Activated CD4-positive, alpha-beta T cell treated with anti-CD3 and anti-CD28 coated beads, Interleukin-2, amount 10 ng/mL, durations not matched to agents 24 days and 14 days (primary cell): ENCODE data around the gene RUNX2. TPM values are rescaled to one million over a fixed set of nuclear protein-coding genes. Genes with fewer than 3 reads are reported as not detected.
"Not testable (repeated sequence)": the region's sequence is repeated elsewhere in the genome, so short reads cannot be mapped to it uniquely, and the experiment has no call there.

Experiments used
- DNase-seq: peaks from one replicate; pipeline ENCODE4 v3.0.0; 2022
- H3K27ac Mint-ChIP-seq: one replicate; pipeline ENCODE4 v1.8.0; 2022; ENCODE audit warnings: mild to moderate bottlenecking, mixed read lengths
- H3K27me3 Mint-ChIP-seq: one replicate; pipeline ENCODE4 v1.8.0; 2022; ENCODE audit warnings: mixed read lengths
- H3K36me3 Mint-ChIP-seq: one replicate; pipeline ENCODE4 v1.8.0; 2022; ENCODE audit warnings: low read depth, mild to moderate bottlenecking, mixed read lengths
- H3K4me1 Mint-ChIP-seq: one replicate; pipeline ENCODE4 v1.8.0; 2021; ENCODE audit warnings: mixed read lengths
- H3K4me3 Mint-ChIP-seq: one replicate; pipeline ENCODE4 v1.8.0; 2022; ENCODE audit warnings: mild to moderate bottlenecking, moderate library complexity, mixed read lengths
- H3K9me3 Mint-ChIP-seq: one replicate; pipeline ENCODE4 v1.8.0; 2021; ENCODE audit warnings: mixed read lengths
- intact Hi-C: fragments of 100-400 bp; cut with micrococcal nuclease; formaldehyde crosslinking; loops from one replicate; pipeline ENCODE4 v1.15.1; 2023
- total RNA-seq: library from RNA; stranded (reverse); gene quantifications from 2 replicates; pipeline ENCODE4 v1.2.3, GENCODE V29; 2022

RUNX2 gene
- total RNA-seq, 1 donor from 2014 or later, result 17.1 TPM

- H3K9me3 Mint-ChIP-seq, result no peaks in the 10 kb centered on the region
- DNase-seq, result no peak
- H3K4me3 Mint-ChIP-seq, result no peak overlapping the region
- H3K27me3 Mint-ChIP-seq, result no peaks in the 10 kb centered on the region
- H3K36me3 Mint-ChIP-seq, result peaks cover 47% of the 10 kb centered on the region
- intact Hi-C loops, result no loop called here
- H3K4me1 Mint-ChIP-seq, result peaks cover 52% of the 10 kb centered on the region
- no peak overlapping the region for H3K27ac Mint-ChIP-seq
Observed at GRCh38 chr6:45450831-45451230, 122.7 kb downstream of the RUNX2 start.

DNA sequence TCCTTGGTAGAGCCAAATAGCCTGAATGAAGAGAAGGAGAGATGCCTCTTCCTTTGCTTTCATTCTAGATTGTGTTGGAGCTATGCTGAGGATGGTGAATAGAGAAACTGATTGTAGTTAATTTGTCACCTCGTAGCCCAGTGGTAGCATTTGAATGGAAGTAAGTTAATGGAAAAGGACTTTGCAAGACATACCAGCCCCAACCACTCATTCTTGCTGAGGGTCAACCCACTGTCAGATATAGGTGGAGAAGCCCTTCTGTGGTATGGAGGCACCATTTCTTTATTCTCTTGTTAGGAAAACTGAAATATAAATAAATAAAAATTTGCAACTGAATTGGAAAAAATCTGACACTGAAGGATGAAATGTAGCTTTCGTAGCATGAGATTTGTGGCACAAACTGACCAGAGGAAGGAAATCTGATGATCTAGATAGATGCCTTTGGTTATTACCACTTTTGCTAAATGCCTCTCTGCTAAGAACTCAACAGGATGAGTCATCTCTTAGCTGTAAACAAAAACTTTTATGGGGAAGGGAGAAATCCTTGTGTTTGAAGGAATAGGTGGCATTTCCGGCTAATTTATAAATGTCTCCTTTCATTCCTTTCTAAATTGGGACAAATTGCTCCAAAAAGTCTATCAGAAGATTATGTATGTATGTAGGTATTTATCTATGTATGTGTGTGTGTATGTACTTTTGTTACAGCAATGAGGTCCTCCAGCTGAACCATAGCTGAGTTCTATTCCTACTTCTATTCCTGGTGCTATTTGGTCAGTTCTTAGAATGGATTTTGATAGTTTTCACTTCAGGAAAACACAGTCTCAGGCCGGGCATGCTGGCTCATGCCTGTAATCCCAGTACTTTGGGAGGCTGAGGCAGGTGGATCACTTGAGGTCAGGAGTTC, 126.1 kb downstream of the RUNX2 start:
- H3K4me3 Mint-ChIP-seq, result no peak overlapping the region

DNA sequence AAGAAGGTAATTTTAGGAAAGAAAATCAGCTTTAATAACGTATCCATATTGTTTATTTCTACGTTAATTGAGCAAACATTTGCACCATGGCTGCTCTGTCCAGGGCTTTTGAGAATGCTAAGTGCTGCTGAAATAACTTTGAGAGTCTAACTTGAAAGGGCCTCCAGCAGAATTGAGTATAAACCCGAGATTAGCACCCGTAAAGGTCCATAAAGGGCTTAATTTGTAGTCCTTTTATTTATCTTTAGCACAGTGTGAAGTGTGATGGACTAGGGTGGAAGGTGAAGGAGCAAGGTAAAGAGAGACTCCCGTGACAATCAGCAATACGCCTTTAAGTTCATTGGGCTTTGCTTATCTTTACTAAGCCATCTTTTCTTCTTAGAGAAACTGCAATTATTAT, 127.3 kb downstream of the RUNX2 start:
- Mint-ChIP-seq H3K36me3 (peaks cover 34% of the 10 kb centered on the region), H3K27ac (no peak overlapping the region), H3K27me3 (no peaks in the 10 kb centered on the region), H3K4me3 (no peak overlapping the region), H3K4me1 (peaks cover 33% of the 10 kb centered on the region), H3K9me3 (no peaks in the 10 kb centered on the region)
- no peak for DNase-seq
- intact Hi-C loops, result no loop called here

More for the DNA sequence above, 126.1 kb downstream of the RUNX2 start:
- intact Hi-C loops, result no loop called here
- Mint-ChIP-seq H3K4me1 (peaks cover 39% of the 10 kb centered on the region), H3K27me3 (no peaks in the 10 kb centered on the region), H3K9me3 (no peaks in the 10 kb centered on the region), H3K27ac (no peak overlapping the region), H3K36me3 (peaks cover 41% of the 10 kb centered on the region)
- DNase-seq, result no peak

DNA sequence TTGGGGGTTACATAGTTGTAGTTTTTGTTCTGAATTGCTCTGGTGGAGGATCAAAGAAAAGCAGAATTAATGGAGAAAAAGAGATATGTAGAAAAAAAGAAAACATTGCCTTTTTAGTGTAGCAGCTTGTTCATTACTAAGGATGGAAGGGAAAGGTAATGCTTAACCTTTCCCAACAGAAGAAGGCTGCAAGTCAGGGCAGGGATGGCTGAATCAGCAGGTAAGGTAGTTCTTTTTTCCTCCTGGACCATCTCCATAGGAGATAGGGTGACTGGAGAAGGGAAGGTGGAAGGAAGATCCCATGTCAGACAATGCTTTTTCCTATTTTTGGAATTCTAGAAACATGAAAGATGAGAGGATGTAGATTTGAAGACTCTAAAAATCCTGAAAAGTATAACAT, 129.0 kb downstream of the RUNX2 start:
- H3K27ac Mint-ChIP-seq, result peak overlapping the region; percentile 16
- H3K4me1 Mint-ChIP-seq, result peaks cover 22% of the 10 kb centered on the region
- no peak for DNase-seq
- intact Hi-C loops, result no loop called here
- no peaks in the 10 kb centered on the region for H3K27me3 Mint-ChIP-seq
- H3K4me3 Mint-ChIP-seq, result no peak overlapping the region
- no peaks in the 10 kb centered on the region for H3K9me3 Mint-ChIP-seq
- peaks cover 21% of the 10 kb centered on the region for H3K36me3 Mint-ChIP-seq

DNA sequence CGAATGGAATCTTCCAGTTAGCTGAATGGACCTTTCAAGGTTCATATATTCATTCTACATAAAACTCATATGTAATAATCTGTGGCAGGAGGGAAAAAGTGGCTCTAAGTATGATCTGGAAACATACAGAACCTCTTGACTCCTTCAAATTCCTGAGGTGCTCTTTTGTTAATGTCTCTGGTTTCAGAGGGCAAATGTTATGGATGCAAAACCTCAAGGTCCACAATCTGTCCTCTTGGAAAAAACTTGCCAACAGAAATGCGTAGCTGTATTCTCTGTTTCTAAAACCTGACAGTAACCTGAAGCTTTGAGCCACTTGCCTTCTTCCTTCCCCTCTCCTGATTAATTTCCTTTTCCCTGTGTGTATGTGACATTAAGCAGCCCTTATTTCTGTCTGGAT, 130.5 kb downstream of the RUNX2 start:
- H3K27ac Mint-ChIP-seq, result no peak overlapping the region
- H3K4me3 Mint-ChIP-seq, result no peak overlapping the region
- intact Hi-C loops, result no loop called here
- H3K36me3 Mint-ChIP-seq, result peaks cover 19% of the 10 kb centered on the region
- peaks cover 28% of the 10 kb centered on the region for H3K4me1 Mint-ChIP-seq
- no peaks in the 10 kb centered on the region for H3K9me3 Mint-ChIP-seq
- H3K27me3 Mint-ChIP-seq, result no peaks in the 10 kb centered on the region
- no peak for DNase-seq

DNA sequence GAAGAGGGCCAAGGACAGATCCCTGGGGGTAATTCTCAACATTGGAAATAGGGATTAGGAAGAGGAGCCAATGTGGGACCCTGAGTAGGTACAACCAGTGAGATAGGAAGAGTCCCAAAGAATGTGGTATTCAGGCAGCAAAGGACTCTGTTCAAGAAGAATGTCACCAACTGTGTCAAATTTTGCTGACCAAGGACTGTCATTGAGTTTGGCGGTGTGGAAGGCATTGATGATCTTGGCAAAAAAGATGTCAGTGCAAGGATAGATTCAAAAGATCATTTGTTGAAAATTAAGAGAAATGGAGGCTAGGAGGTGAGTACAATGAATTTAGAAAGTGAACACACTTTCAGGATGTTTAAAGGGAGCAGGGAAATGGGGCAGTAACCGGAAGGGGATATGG, 132.0 kb downstream of the RUNX2 start:
- intact Hi-C loops, result no loop called here
- Mint-ChIP-seq H3K36me3 (peaks cover 18% of the 10 kb centered on the region), H3K4me3 (no peak overlapping the region), H3K27ac (no peak overlapping the region), H3K4me1 (peaks cover 24% of the 10 kb centered on the region), H3K9me3 (no peaks in the 10 kb centered on the region), H3K27me3 (no peaks in the 10 kb centered on the region)
- DNase-seq, result no peak

DNA sequence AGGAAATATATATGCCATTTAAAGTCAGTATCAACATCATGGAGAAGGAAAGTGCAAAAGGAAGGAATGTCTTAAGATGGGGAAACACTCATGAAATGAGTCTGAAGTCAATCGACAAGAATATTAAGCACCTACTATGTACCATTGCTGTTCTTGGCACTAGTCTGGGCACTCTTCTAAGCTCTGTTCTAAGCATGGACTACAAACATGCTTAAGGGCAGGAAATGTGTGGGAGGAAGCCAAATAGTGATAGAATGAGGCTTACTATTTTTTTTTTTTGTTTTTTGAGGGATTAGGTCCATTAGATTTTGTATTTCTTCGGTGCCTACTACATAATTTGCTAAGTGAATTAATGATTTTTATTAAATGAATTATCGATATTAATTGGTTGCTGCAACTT, 133.4 kb downstream of the RUNX2 start:
- intact Hi-C loops, result no loop called here
- no peak for DNase-seq
- no peak overlapping the region for H3K27ac Mint-ChIP-seq
- H3K9me3 Mint-ChIP-seq, result no peaks in the 10 kb centered on the region
- no peak overlapping the region for H3K4me3 Mint-ChIP-seq
- H3K36me3 Mint-ChIP-seq, result peaks cover 17% of the 10 kb centered on the region
- no peaks in the 10 kb centered on the region for H3K27me3 Mint-ChIP-seq
- peaks cover 24% of the 10 kb centered on the region for H3K4me1 Mint-ChIP-seq

GRCh38 chr6:45462190-45463134, 134.3 kb downstream of the RUNX2 start:
- Mint-ChIP-seq H3K36me3 (peaks cover 16% of the 10 kb centered on the region), H3K9me3 (no peaks in the 10 kb centered on the region), H3K4me1 (peaks cover 18% of the 10 kb centered on the region), H3K27me3 (no peaks in the 10 kb centered on the region), H3K27ac (no peak overlapping the region), H3K4me3 (no peak overlapping the region)
- intact Hi-C loops, result no loop called here
- DNase-seq, result no peak

GRCh38 chr6:45464685-45465084, 136.6 kb downstream of the RUNX2 start:
- DNase-seq, result no peak
- Mint-ChIP-seq H3K27me3 (no peaks in the 10 kb centered on the region), H3K27ac (no peak overlapping the region), H3K9me3 (no peaks in the 10 kb centered on the region), H3K36me3 (peaks cover 26% of the 10 kb centered on the region), H3K4me1 (peaks cover 27% of the 10 kb centered on the region), H3K4me3 (no peak overlapping the region)
- intact Hi-C loops, result no loop called here

- DNase-seq, result no peak
- Mint-ChIP-seq H3K27me3 (no peaks in the 10 kb centered on the region), H3K4me3 (no peak overlapping the region), H3K9me3 (no peaks in the 10 kb centered on the region), H3K36me3 (peaks cover 35% of the 10 kb centered on the region), H3K27ac (no peak overlapping the region), H3K4me1 (peaks cover 33% of the 10 kb centered on the region)
- intact Hi-C loops, result no loop called here
Observed at GRCh38 chr6:45466686-45467085, 138.6 kb downstream of the RUNX2 start.

DNA sequence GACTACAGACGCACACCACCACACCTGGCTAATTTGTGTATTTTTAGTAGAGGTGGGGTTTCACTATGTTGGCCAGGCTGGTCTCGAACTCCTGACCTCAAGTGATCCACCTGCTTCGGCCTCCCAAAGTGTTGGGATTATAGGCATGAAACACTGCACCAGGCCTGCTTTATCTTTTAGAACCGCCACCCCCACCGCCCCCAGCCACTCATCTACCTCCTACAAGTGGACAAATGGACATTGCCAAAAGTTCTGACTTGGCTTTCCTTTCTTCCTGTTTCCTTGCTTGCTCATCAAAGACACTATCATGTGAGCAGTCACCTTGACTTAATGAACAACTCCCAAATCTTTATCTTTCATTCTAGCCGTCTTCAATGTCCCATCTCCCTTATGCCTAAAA, 139.3 kb downstream of the RUNX2 start:
- H3K4me1 Mint-ChIP-seq, result peaks cover 30% of the 10 kb centered on the region

GRCh38 chr6:45467853-45468252, 139.7 kb downstream of the RUNX2 start:
- peaks cover 28% of the 10 kb centered on the region for H3K4me1 Mint-ChIP-seq
- no peak for DNase-seq
- H3K27ac Mint-ChIP-seq, result no peak overlapping the region
- peaks cover 40% of the 10 kb centered on the region for H3K36me3 Mint-ChIP-seq
- no peaks in the 10 kb centered on the region for H3K27me3 Mint-ChIP-seq
- no peak overlapping the region for H3K4me3 Mint-ChIP-seq
- no peaks in the 10 kb centered on the region for H3K9me3 Mint-ChIP-seq
- intact Hi-C loops, result no loop called here

More for the DNA sequence above, 139.3 kb downstream of the RUNX2 start:
- DNase-seq, H3K4me3 Mint-ChIP-seq, H3K27me3 Mint-ChIP-seq, H3K9me3 Mint-ChIP-seq, intact Hi-C loops, H3K27ac Mint-ChIP-seq: not testable (repeated sequence)
- peaks cover 39% of the 10 kb centered on the region for H3K36me3 Mint-ChIP-seq

DNA sequence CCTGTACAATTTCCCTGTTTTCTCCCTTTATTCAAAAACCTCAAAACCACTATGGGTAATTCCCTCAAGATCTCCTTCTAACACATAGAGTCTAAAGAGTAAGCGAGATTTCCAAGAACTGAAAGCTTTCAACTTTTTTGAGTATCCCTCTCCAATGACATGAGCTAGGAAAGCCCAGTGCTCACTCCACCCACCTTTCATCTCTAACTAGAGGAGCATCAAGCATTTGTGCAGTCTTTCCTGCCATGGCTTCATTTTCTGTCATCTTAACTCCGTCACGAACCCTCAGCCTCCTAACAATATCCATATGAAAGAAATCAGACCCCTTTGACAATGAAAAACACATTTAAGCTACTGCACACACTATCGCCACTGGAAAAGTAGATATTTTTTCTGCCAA, 141.5 kb downstream of the RUNX2 start:
- H3K4me1 Mint-ChIP-seq, result peaks cover 32% of the 10 kb centered on the region
- H3K27ac Mint-ChIP-seq, result no peak overlapping the region
- H3K9me3 Mint-ChIP-seq, result no peaks in the 10 kb centered on the region

More for the DNA sequence above, 141.5 kb downstream of the RUNX2 start:
- Mint-ChIP-seq H3K4me3 (no peak overlapping the region), H3K36me3 (peaks cover 37% of the 10 kb centered on the region), H3K27me3 (no peaks in the 10 kb centered on the region)
- intact Hi-C loops, result no loop called here
- no peak for DNase-seq
